Measurements from ENCODE around the gene GLI2. TPM values are rescaled to one million over a fixed set of nuclear protein-coding genes. Genes with fewer than 3 reads are reported as not detected.
A peak's percentile ranks its signal among the peaks of the same experiment; 100 is the strongest.

Gene GLI2
- total RNA-seq, 2 donors from 2014 or later = 4.9 to 5.4 TPM

GRCh38 chr2:120763931-120764330 lies 28.3 kb downstream of the GLI2 start:
- H3K27me3 ChIP-seq (replicated peaks; ENCODE audit: insufficient read depth) = no peaks in the 10 kb centered on the region
- no peak for TF ChIP-seq CTCF (IDR thresholded peaks at IDR 0.05)
- H3K27ac ChIP-seq = no peak overlapping the region
- H3K4me3 ChIP-seq = no peak overlapping the region
- no peak for ATAC-seq (ENCODE audit: insufficient number of reproducible peaks, low FRiP score, low read depth)
- DNase-seq (ENCODE audit: low spot score) = no peak
- H3K36me3 ChIP-seq = no peaks in the 10 kb centered on the region
- H3K4me1 ChIP-seq (ENCODE audit: control insufficient read depth in 1 of 2, low read depth in 2 of 2) = peaks cover 3 to 40% of the 10 kb centered on the region in 2 donors
- no peaks in the 10 kb centered on the region for H3K9me3 ChIP-seq

GRCh38 chr2:120764492-120764891 lies 28.8 kb downstream of the GLI2 start:
- Histone ChIP-seq H3K27me3 (replicated peaks; ENCODE audit: insufficient read depth) (no peaks in the 10 kb centered on the region), H3K4me3 (no peak overlapping the region), H3K36me3 (no peaks in the 10 kb centered on the region), H3K27ac (no peak overlapping the region), H3K4me1 (ENCODE audit: control insufficient read depth in 1 of 2, low read depth in 2 of 2) (peaks cover 3 to 36% of the 10 kb centered on the region in 2 donors), H3K9me3 (no peaks in the 10 kb centered on the region)
- no peak for TF ChIP-seq CTCF (IDR thresholded peaks at IDR 0.05)
- ATAC-seq (ENCODE audit: insufficient number of reproducible peaks, low FRiP score, low read depth) (no peak), DNase-seq (ENCODE audit: low spot score) (no peak)

- ATAC-seq (ENCODE audit: insufficient number of reproducible peaks, low FRiP score, low read depth) (no peak), DNase-seq (ENCODE audit: low spot score) (no peak)
- Histone ChIP-seq H3K4me3 (no peak overlapping the region), H3K4me1 (ENCODE audit: control insufficient read depth in 1 of 2, low read depth in 2 of 2) (peaks cover 3 to 34% of the 10 kb centered on the region in 2 donors), H3K36me3 (no peaks in the 10 kb centered on the region), H3K27me3 (replicated peaks; ENCODE audit: insufficient read depth) (no peaks in the 10 kb centered on the region), H3K9me3 (no peaks in the 10 kb centered on the region), H3K27ac (peak overlapping the region in 1 of 2 donors; percentile 22)
- TF ChIP-seq CTCF (IDR thresholded peaks at IDR 0.05) = no peak
These were observed 29.5 kb downstream of the GLI2 start for GRCh38 chr2:120764991-120765677.

GRCh38 chr2:120765678-120766469 lies 30.2 kb downstream of the GLI2 start:
- H3K4me1 ChIP-seq (ENCODE audit: control insufficient read depth in 1 of 2, low read depth in 2 of 2) = peaks cover 3 to 27% of the 10 kb centered on the region in 2 donors
- ATAC-seq (ENCODE audit: insufficient number of reproducible peaks, low FRiP score, low read depth) (peak; percentile 44), DNase-seq (ENCODE audit: low spot score) (peak; percentile 36)
- H3K4me3 ChIP-seq = no peak overlapping the region
- H3K27me3 ChIP-seq (replicated peaks; ENCODE audit: insufficient read depth) = no peaks in the 10 kb centered on the region
- no peaks in the 10 kb centered on the region for H3K36me3 ChIP-seq
- no peak for TF ChIP-seq CTCF (IDR thresholded peaks at IDR 0.05)
- H3K27ac ChIP-seq = peak overlapping the region in 1 of 2 donors; percentile 22
- H3K9me3 ChIP-seq = no peaks in the 10 kb centered on the region

Measured in thoracic aorta (tissue), 2 donors.